Nephron (organoid): ENCODE data around the gene NOS3.

ENCODE experiments used
- H3K27ac Mint-ChIP-seq, 3 experiments: 2 replicates each; pipeline ENCODE4 v1.8.0; 2020; ENCODE audit warnings: mixed read lengths in 3 of 3, mild to moderate bottlenecking in 2 of 3, moderate library complexity in 1 of 3
- H3K27me3 Mint-ChIP-seq: 2 replicates; pipeline ENCODE4 v1.8.0; 2021; ENCODE audit warnings: low read depth, mild to moderate bottlenecking, moderate library complexity, mixed read lengths
- H3K36me3 Mint-ChIP-seq: 2 replicates; pipeline ENCODE4 v1.8.0; 2020; ENCODE audit warnings: low read depth, mixed read lengths
- H3K4me1 Mint-ChIP-seq: 2 replicates; pipeline ENCODE4 v1.8.0; 2020; ENCODE audit warnings: mixed read lengths
- H3K4me3 Mint-ChIP-seq, 3 experiments: 2 replicates each; pipeline ENCODE4 v1.8.0; 2020; ENCODE audit warnings: mild to moderate bottlenecking in 3 of 3, mixed read lengths in 3 of 3, moderate library complexity in 2 of 3
- H3K9me3 Mint-ChIP-seq: 2 replicates; pipeline ENCODE4 v1.8.0; 2020; ENCODE audit warnings: mixed read lengths
- CTCF ChIP-seq, 3 experiments: fragments of 200-600 bp; sonication (generic); IDR thresholded peaks; one replicate each; pipeline ENCODE4 v1.5.0; 2021; ENCODE audit warnings: antibody characterized with exemption in 3 of 3; ENCODE audit not compliant: unreplicated experiment in 3 of 3

The NOS3 gene

GRCh38 chr7:151056283-151056665, 65.5 kb downstream of the NOS3 start:
- Mint-ChIP-seq H3K27ac (no peak overlapping the region), H3K36me3 (peaks cover 5% of the 10 kb centered on the region), H3K4me1 (peaks cover 30% of the 10 kb centered on the region), H3K4me3 (peak overlapping the region; percentile 94 to 95 (median 94)), H3K27me3 (peaks cover 15% of the 10 kb centered on the region), H3K9me3 (no peaks in the 10 kb centered on the region)
- no peak for TF ChIP-seq CTCF (IDR thresholded peaks at IDR 0.05; ENCODE audit: unreplicated experiment in 3 of 3)

GRCh38 chr7:151056666-151057505, 66.1 kb downstream of the NOS3 start:
- Mint-ChIP-seq H3K9me3 (no peaks in the 10 kb centered on the region), H3K4me1 (peaks cover 36% of the 10 kb centered on the region), H3K36me3 (peaks cover 5% of the 10 kb centered on the region), H3K27me3 (peaks cover 15% of the 10 kb centered on the region), H3K27ac (peak overlapping the region; percentile 27 to 99 (median 97)), H3K4me3 (peak overlapping the region; percentile 94 to 95 (median 94))
- TF ChIP-seq CTCF (IDR thresholded peaks at IDR 0.05; ENCODE audit: unreplicated experiment in 3 of 3) = no peak

- Mint-ChIP-seq H3K4me3 (peak within 1 kb of the TSS; percentile 94 to 95 (median 94)), H3K27ac (peak within 1 kb of the TSS; percentile 97 to 99 (median 99))
- no peak for TF ChIP-seq CTCF (IDR thresholded peaks at IDR 0.05; ENCODE audit: unreplicated experiment in 3 of 3)
Measured at GRCh38 chr7:151057506-151057988, 66.7 kb downstream of the NOS3 start, which contains the start of gene CDK5. Gene CDK5 (minus strand): TSS chr7:151057897. CDS start chr7:151057848, 49 bp downstream.

GRCh38 chr7:151057989-151058780, 67.4 kb downstream of the NOS3 start:
- Mint-ChIP-seq H3K4me3 (peak overlapping the region; percentile 94 to 95 (median 94)), H3K27ac (peak overlapping the region; percentile 97 to 99 (median 99)), H3K36me3 (peaks cover 5% of the 10 kb centered on the region), H3K4me1 (peaks cover 40% of the 10 kb centered on the region), H3K27me3 (peaks cover 15% of the 10 kb centered on the region), H3K9me3 (no peaks in the 10 kb centered on the region)
- TF ChIP-seq CTCF (IDR thresholded peaks at IDR 0.05; ENCODE audit: unreplicated experiment in 3 of 3) = no peak

More at GRCh38 chr7:151057506-151057988, 66.7 kb downstream of the NOS3 start, which contains the start of gene CDK5:
- no peaks in the 10 kb centered on the region for H3K9me3 Mint-ChIP-seq
- H3K4me1 Mint-ChIP-seq = peaks cover 39% of the 10 kb centered on the region
- peaks cover 15% of the 10 kb centered on the region for H3K27me3 Mint-ChIP-seq
- peaks cover 5% of the 10 kb centered on the region for H3K36me3 Mint-ChIP-seq

GRCh38 chr7:151058781-151059366, 68.1 kb downstream of the NOS3 start:
- no peak for TF ChIP-seq CTCF (IDR thresholded peaks at IDR 0.05; ENCODE audit: unreplicated experiment in 3 of 3)
- peaks cover 7% of the 10 kb centered on the region for H3K36me3 Mint-ChIP-seq
- peak overlapping the region; percentile 94 to 95 (median 94) for H3K4me3 Mint-ChIP-seq
- H3K4me1 Mint-ChIP-seq = peaks cover 45% of the 10 kb centered on the region
- peak overlapping the region; percentile 97 to 99 (median 99) for H3K27ac Mint-ChIP-seq
- no peaks in the 10 kb centered on the region for H3K9me3 Mint-ChIP-seq
- peaks cover 15% of the 10 kb centered on the region for H3K27me3 Mint-ChIP-seq
